Lower leg skin (tissue), 4 donors: ENCODE measurements around the gene SCAANT1. TPM values are rescaled to one million over a fixed set of nuclear protein-coding genes. Genes with fewer than 3 reads are reported as not detected.

Experiments used
- DNase-seq, 2 donors: peaks; one replicate each; pipeline ENCODE4 v3.0.0-alpha.2; 2019; ENCODE audit warnings: low spot score in 2 of 2
- H3K4me3 ChIP-seq: fragments of 200-600 bp; sonication (generic); 2 replicates; pipeline ENCODE4 v1.5.1; 2017; ENCODE audit warnings: mild to moderate bottlenecking, low read depth; ENCODE audit not compliant: poor library complexity, severe bottlenecking
- CTCF ChIP-seq, 3 donors: fragments of 450-650 bp; IDR thresholded peaks; one replicate each; pipeline ENCODE4 v1.5.1; 2016; ENCODE audit warnings: antibody characterized with exemption in 3 of 3, mild to moderate bottlenecking in 3 of 3, moderate library complexity in 2 of 3
- POLR2A ChIP-seq, 2 donors: fragments of 450-650 bp; IDR thresholded peaks; one replicate each; pipeline ENCODE4 v1.6.1; 2016 to 2017; ENCODE audit warnings: antibody characterized with exemption in 2 of 2, mild to moderate bottlenecking in 1 of 2, moderate library complexity in 1 of 2
- WGBS, 2 donors: methylation state at CpG; one replicate each; pipeline ENCODE4 v1.1.5; 2018; 5-methylcytosine and 5-hydroxymethylcytosine counted together
- intact Hi-C: fragments of 100-400 bp; cut with DNase I; formaldehyde crosslinking; loops from one replicate; pipeline ENCODE4 v1.15.0; 2023; ENCODE audit warnings: low total_unique reads
- total RNA-seq, 4 donors: library from RNA; depleted of rRNA; stranded (reverse); fragments of >200 nt; gene quantifications; one replicate each; pipeline ENCODE4 v1.1.0, GENCODE V29; 2016

SCAANT1 gene
- total RNA-seq, 4 donors from 2014 or later, result not detected

- TF ChIP-seq POLR2A (IDR thresholded peaks at IDR 0.05), result no peak
- TF ChIP-seq CTCF (IDR thresholded peaks at IDR 0.05), result no peak
- no peak overlapping the region for H3K4me3 ChIP-seq
- no peak for DNase-seq
- intact Hi-C loops, result loop anchor here (10.0 kb wide), 1 partner anchor 60 kb away; no protein-coding TSS in a partner anchor
- 91 to 94% methylated on average over 3 of the region's 3 CpGs for WGBS, 2 donors
Measured at GRCh38 chr3:63955036-63955650, 43.0 kb upstream of the SCAANT1 start.

GRCh38 chr3:63954182-63954581 is 42.0 kb upstream of the SCAANT1 start:
- TF ChIP-seq POLR2A (IDR thresholded peaks at IDR 0.05) (no peak), CTCF (IDR thresholded peaks at IDR 0.05) (no peak)
- H3K4me3 ChIP-seq, result no peak overlapping the region
- intact Hi-C loops, result loop anchor here (10.0 kb wide), 1 partner anchor 61 kb away; no protein-coding TSS in a partner anchor
- WGBS, 2 donors, result 63 to 69% methylated on average over 5 of the region's 5 CpGs
- no peak for DNase-seq

GRCh38 chr3:63952248-63952594 is 40.0 kb upstream of the SCAANT1 start:
- no peak for TF ChIP-seq CTCF (IDR thresholded peaks at IDR 0.05)
- no peak for TF ChIP-seq POLR2A (IDR thresholded peaks at IDR 0.05)
- DNase-seq, result no peak
- no peak overlapping the region for H3K4me3 ChIP-seq
- intact Hi-C loops, result loop anchor here (10.0 kb wide), 1 partner anchor 63 kb away; no protein-coding TSS in a partner anchor
- WGBS, 2 donors, result 52 to 66% methylated on average over 2 of the region's 2 CpGs

GRCh38 chr3:63951492-63952247 is 39.5 kb upstream of the SCAANT1 start:
- WGBS, 2 donors, result 46 to 48% methylated on average over 1 of the region's 1 CpG
- intact Hi-C loops, result loop anchor here (10.0 kb wide), 1 partner anchor 63 kb away; no protein-coding TSS in a partner anchor

GRCh38 chr3:63950698-63951097 is 38.5 kb upstream of the SCAANT1 start:
- 85 to 88% methylated on average over 1 of the region's 1 CpG for WGBS, 2 donors
- no peak overlapping the region for H3K4me3 ChIP-seq
- intact Hi-C loops, result loop anchor here (10.0 kb wide), 1 partner anchor 64 kb away; no protein-coding TSS in a partner anchor
- TF ChIP-seq CTCF (IDR thresholded peaks at IDR 0.05) (no peak), POLR2A (IDR thresholded peaks at IDR 0.05) (no peak)
- DNase-seq, result no peak

More at GRCh38 chr3:63951492-63952247, 39.5 kb upstream of the SCAANT1 start:
- no peak for DNase-seq
- no peak overlapping the region for H3K4me3 ChIP-seq
- TF ChIP-seq POLR2A (IDR thresholded peaks at IDR 0.05) (no peak), CTCF (IDR thresholded peaks at IDR 0.05) (no peak)
